ENCODE data around the gene KCNK10.
"Not testable (repeated sequence)": the region's sequence is repeated elsewhere in the genome, so short reads cannot be mapped to it uniquely, and the experiment has no call there.

Gene KCNK10

GRCh38 chr14:88261302-88261701 is 61.8 kb downstream of the KCNK10 start:
- not testable (repeated sequence) for DNase-seq

- no peak for DNase-seq
These were observed 65.0 kb downstream of the KCNK10 start for GRCh38 chr14:88258021-88258420.

DNA sequence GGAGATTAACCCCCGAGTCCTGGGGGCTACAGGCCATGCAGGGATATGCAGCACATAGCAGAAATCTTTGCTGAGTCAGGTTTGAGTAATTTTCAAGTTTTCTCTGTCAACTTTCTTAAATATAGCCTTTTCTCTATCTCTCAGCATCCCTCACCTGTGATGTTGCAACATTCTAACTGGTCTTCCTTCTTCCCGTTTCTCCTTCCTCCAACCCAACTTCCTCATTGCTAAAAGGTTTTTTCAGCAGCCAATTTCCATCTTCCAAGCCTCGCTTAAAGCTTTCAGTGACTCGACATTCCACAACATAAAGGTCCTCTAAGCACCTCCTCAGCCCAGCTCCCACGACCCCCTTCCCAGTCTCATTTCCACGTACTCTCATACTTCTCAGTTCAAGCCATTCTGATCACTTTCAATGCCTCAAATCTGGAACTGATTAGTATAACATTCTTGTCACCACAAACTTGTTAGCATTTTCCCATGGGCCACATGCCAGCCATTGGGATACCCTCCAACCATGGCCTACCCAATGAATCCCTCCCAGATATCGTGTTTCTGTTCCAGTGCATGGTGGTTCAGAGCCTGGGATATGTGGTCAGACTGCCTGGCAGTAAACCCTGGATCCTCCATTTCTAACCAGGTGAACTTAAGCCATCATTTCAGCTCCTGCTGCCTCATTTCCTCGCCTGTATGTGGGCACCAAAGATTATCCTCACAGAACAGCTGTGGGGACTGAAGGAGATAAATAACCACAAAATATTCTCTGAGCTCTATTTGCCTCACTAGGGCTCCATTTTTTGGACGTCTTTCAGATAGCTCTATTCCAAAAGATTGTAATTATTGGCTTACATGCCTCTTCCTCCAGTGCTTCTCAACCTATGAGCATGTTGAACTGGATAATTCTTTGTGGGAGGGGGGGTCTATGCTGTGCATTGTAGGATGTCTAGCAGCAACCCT is 65.8 kb downstream of the KCNK10 start:
- no peak for DNase-seq

GRCh38 chr14:88255798-88256197 is 67.3 kb downstream of the KCNK10 start:
- DNase-seq: no peak

GRCh38 chr14:88255196-88255595 is 67.9 kb downstream of the KCNK10 start:
- DNase-seq: no peak

GRCh38 chr14:88252498-88252897 is 70.6 kb downstream of the KCNK10 start:
- DNase-seq: no peak

DNA sequence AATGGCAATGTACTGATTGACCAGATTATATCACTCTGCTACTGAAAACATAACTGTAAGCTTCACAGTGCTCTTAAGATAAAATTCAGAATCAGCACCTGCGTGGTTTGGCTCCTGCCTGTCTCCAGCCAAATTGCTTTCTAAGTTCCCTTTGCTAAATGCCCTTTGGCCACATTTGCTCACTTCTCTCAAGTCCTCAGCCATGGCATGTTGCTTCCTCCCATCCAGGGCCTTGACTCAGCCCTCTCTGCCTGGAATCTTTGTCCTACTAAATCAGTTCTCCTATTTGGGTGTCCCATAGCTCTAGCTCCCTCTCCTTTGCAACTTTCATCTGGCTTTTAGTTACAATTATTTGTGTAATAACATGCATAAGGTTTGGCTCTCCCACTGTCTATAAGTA is 71.4 kb downstream of the KCNK10 start:
- DNase-seq: no peak

- no peak for DNase-seq
These were observed 73.8 kb downstream of the KCNK10 start for GRCh38 chr14:88249266-88249665.

- no peak for DNase-seq
These were observed 74.5 kb downstream of the KCNK10 start for GRCh38 chr14:88248606-88249005.

DNA sequence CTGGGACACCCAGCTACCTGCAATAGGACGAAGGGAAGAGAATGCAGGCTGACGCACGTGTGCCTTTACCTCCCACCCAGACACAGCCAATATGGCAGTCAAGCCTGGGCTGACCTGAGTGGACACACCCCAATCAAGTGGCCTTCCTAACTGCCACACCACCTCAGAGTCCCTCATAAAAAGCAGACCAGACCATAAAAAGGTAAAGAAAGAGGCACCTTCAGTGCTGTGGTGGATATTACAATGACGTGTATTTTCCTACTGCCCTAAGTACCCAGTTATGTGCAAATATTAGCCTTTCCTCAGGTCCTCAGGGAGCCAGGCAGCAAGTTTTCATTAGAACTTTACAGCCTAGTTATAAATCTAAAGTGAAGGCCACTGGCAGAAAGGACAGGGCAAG is 75.8 kb downstream of the KCNK10 start:
- DNase-seq: no peak

DNA sequence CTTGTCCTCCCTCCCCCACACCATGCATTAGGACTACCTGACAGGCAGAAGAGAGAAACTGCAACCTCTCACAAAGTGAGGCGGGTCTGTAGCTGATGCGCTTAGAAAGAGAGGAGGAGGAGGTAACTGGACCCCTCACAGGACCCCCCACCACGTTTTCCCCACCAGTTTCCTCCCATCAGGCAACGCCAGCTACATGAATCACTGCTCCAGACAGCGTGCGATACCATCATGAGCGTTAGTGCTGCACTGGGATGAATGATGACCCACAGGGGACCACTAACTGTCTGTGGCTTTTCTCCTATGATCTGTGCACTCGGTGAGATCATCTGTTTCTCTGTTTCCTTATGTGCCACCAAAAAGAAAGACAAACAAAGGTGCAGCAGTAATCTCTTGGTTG is 77.7 kb downstream of the KCNK10 start:
- DNase-seq: no peak

- no peak for DNase-seq
These were observed 79.1 kb downstream of the KCNK10 start for GRCh38 chr14:88243946-88244345.

GRCh38 chr14:88242446-88242845 is 80.6 kb downstream of the KCNK10 start:
- no peak for DNase-seq

DNA sequence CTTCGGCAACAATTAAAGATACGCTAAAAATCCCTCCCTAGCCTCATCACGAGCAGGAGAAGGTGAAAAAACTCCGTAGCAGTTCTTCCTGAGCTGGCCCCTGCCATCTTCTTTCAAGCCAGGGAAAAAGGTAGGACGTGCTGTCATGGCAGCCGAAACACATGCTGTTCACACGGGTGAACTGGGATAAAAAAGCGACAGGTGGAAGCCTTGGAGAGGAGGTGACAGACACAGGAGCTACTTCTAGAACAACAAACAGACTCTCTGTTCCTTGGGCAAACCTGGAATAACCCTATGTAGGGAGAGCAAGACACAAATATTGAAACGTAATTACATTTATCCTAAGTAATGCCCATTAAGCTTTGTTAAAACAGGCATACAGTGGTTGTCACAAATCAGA is 81.3 kb downstream of the KCNK10 start:
- DNase-seq: no peak

GRCh38 chr14:88234442-88234841 is 88.6 kb downstream of the KCNK10 start:
- no peak for DNase-seq

DNA sequence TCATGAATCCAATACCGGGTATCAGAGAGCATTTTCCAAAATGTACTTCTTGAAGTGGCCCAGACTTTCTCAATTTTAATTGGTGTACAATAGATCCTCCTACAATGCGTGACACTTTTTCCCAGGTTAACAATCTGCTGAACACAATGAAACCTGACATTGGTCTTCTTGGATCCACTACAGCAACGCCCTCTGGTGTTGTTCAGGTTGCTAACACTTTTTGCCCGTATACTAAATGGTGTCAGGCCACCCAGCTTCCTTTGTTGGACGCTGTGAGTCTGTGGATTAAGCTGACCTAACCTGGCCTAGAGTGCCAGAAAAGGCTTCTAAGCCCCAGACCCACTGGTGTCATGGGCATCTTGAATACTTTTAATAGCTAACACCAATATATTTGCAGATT is 89.2 kb downstream of the KCNK10 start:
- DNase-seq: no peak

DNA sequence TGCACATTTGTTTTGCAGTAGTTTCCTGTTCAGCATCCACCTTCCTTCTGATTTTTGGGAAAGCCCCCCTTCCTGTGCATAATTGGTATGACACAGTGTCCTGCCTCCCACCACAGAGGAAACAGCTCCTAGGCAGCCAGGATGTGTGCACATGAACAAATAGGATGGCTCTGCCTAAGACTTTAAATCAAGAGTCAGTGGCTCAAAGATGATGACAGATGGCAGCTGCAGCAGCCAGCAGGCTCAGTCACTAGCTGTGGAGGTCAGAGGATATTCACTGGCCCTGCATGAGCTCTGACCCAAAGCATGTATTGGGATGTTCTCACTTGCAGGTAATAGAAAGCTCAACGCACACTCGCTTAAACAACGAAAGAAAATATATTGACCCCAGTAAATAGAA is 90.3 kb downstream of the KCNK10 start:
- DNase-seq: no peak

- DNase-seq: no peak
These were observed 91.5 kb downstream of the KCNK10 start for GRCh38 chr14:88231603-88232002.

- no peak for DNase-seq
These were observed 93.6 kb downstream of the KCNK10 start for GRCh38 chr14:88229428-88229827.

DNA sequence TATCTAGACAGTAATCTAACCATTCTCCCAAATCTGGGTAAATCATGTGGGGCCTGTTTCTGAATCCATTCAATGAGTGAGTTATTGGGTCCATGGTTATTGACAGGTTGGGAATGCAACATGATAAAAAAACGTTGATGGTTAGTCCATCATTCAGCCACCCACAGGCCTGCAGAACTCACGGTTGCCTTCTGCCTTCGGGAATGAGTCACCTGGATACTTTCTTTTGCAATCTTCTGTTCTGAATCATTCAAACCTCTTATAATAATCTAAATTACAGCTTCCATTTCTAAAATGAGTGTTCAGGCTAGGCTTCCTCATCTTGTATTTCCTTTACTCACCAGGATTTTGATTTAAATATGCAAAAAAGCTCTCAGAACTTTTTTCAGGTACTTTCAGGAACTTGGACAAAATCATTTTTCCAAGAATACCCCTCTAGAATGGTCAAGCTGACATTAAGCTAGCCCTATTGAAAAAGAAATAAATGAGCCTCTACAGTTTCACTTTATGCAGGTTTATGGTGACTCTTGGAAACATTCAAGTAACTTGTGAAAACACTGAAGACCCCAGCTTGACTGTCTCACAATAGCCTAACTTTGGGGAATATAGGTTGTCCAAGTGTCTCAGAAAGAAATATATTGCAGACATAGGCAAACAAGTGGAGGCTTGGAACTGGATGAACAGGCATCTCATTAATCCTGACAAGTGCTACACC is 94.4 kb downstream of the KCNK10 start:
- no peak for DNase-seq

GRCh38 chr14:88227693-88228092 is 95.4 kb downstream of the KCNK10 start:
- DNase-seq: no peak

- DNase-seq: no peak
These were observed 97.3 kb downstream of the KCNK10 start for GRCh38 chr14:88225721-88226120.

- no peak for DNase-seq
These were observed 104.8 kb downstream of the KCNK10 start for GRCh38 chr14:88218119-88218915.
